WTC11 (cell line): Measurements from ENCODE around the gene C6orf118.

ENCODE experiments used
- ETV6 ChIP-seq: sonication (generic); formaldehyde crosslinking; IDR thresholded peaks from 2 replicates; pipeline ENCODE4 v1.8.1; 2022; ENCODE audit warnings: mild to moderate bottlenecking, missing genetic modification reagents
- MAX ChIP-seq: sonication (generic); formaldehyde crosslinking; IDR thresholded peaks from 2 replicates; pipeline ENCODE4 v1.8.0; 2022; ENCODE audit warnings: mild to moderate bottlenecking, missing genetic modification reagents
- TCF7 ChIP-seq: sonication (generic); formaldehyde crosslinking; IDR thresholded peaks from 2 replicates; pipeline ENCODE4 v1.8.0; 2022; ENCODE audit warnings: mild to moderate bottlenecking, low read depth, missing genetic modification reagents, moderate library complexity
- TF ChIP-seq, protein P1 (sequence below): fragments of 250-450 bp; sonication (Bioruptor Pico); IDR thresholded peaks from 2 replicates; pipeline ENCODE4 v1.9.0; 2021; ENCODE audit warnings: mild to moderate bottlenecking, borderline replicate concordance
- TF ChIP-seq, protein P2 (sequence below): fragments of 200-600 bp; IDR thresholded peaks from 2 replicates; pipeline ENCODE4 v1.8.0; 2022; ENCODE audit warnings: antibody characterized with exemption
- TF ChIP-seq, protein P3 (sequence below): sonication (generic); formaldehyde crosslinking; IDR thresholded peaks from 2 replicates; pipeline ENCODE4 v1.8.1; 2023; ENCODE audit warnings: mild to moderate bottlenecking, missing genetic modification reagents, moderate library complexity

- TF ChIP-seq, protein P1, sequence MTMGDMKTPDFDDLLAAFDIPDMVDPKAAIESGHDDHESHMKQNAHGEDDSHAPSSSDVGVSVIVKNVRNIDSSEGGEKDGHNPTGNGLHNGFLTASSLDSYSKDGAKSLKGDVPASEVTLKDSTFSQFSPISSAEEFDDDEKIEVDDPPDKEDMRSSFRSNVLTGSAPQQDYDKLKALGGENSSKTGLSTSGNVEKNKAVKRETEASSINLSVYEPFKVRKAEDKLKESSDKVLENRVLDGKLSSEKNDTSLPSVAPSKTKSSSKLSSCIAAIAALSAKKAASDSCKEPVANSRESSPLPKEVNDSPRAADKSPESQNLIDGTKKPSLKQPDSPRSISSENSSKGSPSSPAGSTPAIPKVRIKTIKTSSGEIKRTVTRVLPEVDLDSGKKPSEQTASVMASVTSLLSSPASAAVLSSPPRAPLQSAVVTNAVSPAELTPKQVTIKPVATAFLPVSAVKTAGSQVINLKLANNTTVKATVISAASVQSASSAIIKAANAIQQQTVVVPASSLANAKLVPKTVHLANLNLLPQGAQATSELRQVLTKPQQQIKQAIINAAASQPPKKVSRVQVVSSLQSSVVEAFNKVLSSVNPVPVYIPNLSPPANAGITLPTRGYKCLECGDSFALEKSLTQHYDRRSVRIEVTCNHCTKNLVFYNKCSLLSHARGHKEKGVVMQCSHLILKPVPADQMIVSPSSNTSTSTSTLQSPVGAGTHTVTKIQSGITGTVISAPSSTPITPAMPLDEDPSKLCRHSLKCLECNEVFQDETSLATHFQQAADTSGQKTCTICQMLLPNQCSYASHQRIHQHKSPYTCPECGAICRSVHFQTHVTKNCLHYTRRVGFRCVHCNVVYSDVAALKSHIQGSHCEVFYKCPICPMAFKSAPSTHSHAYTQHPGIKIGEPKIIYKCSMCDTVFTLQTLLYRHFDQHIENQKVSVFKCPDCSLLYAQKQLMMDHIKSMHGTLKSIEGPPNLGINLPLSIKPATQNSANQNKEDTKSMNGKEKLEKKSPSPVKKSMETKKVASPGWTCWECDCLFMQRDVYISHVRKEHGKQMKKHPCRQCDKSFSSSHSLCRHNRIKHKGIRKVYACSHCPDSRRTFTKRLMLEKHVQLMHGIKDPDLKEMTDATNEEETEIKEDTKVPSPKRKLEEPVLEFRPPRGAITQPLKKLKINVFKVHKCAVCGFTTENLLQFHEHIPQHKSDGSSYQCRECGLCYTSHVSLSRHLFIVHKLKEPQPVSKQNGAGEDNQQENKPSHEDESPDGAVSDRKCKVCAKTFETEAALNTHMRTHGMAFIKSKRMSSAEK, result no peak
- TF ChIP-seq MAX (CRISPR knock-in tag), result no peak
- no peak for TF ChIP-seq TCF7 (CRISPR knock-in tag)
- TF ChIP-seq, protein P2, sequence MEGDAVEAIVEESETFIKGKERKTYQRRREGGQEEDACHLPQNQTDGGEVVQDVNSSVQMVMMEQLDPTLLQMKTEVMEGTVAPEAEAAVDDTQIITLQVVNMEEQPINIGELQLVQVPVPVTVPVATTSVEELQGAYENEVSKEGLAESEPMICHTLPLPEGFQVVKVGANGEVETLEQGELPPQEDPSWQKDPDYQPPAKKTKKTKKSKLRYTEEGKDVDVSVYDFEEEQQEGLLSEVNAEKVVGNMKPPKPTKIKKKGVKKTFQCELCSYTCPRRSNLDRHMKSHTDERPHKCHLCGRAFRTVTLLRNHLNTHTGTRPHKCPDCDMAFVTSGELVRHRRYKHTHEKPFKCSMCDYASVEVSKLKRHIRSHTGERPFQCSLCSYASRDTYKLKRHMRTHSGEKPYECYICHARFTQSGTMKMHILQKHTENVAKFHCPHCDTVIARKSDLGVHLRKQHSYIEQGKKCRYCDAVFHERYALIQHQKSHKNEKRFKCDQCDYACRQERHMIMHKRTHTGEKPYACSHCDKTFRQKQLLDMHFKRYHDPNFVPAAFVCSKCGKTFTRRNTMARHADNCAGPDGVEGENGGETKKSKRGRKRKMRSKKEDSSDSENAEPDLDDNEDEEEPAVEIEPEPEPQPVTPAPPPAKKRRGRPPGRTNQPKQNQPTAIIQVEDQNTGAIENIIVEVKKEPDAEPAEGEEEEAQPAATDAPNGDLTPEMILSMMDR, result no peak
- TF ChIP-seq, protein P3, sequence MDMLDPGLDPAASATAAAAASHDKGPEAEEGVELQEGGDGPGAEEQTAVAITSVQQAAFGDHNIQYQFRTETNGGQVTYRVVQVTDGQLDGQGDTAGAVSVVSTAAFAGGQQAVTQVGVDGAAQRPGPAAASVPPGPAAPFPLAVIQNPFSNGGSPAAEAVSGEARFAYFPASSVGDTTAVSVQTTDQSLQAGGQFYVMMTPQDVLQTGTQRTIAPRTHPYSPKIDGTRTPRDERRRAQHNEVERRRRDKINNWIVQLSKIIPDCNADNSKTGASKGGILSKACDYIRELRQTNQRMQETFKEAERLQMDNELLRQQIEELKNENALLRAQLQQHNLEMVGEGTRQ, result no peak
- TF ChIP-seq ETV6 (CRISPR knock-in tag), result no peak
Measured at GRCh38 chr6:165306955-165307354, 2.5 kb downstream of the C6orf118 start.
